IMR-90 (cell line): Measurements from ENCODE around the gene DGKZ. TPM values are rescaled to one million over a fixed set of nuclear protein-coding genes. Genes with fewer than 3 reads are reported as not detected.
A peak's percentile ranks its signal among the peaks of the same experiment; 100 is the strongest.

Source experiments
- ATAC-seq: fragments of 200-7000 bp; cut with Tn5 transposase; 2 replicates; pipeline ENCODE4 v1.9.1; 2020; ENCODE audit warnings: low read depth, mild to moderate bottlenecking, moderate library complexity
- BruUV-seq: library from RNA; stranded (reverse); fragments of 400-500 nt; replicated peaks from 2 replicates; lab custom pipeline; 2021; lab: Mats Ljungman, UMichigan
- CTCF ChIA-PET: fragments of 300-600 bp; formaldehyde crosslinking; extraction: SDS; loops from one replicate; lab custom pipeline; 2021; ENCODE audit warnings: antibody characterized with exemption; lab: Yijun Ruan, JAX
- POLR2A ChIA-PET: fragments of 300-600 bp; sonication (Branson Sonifier 250); formaldehyde crosslinking; loops from one replicate; lab custom pipeline; 2022; ENCODE audit warnings: antibody characterized with exemption; ENCODE audit not compliant: unreplicated experiment; lab: Charles Lee
- DNase-seq: peaks from one replicate; pipeline ENCODE4 v3.0.0; 2013
- H2AFZ ChIP-seq: replicated peaks from 2 replicates; pipeline ENCODE3; 2013; ENCODE audit warnings: low read length, mild to moderate bottlenecking; ENCODE audit not compliant: poor library complexity
- H2AK5ac ChIP-seq: 2 replicates; pipeline ENCODE4 v1.6.1; 2013; ENCODE audit warnings: low read depth, low read length, inconsistent platforms
- H2AK9ac ChIP-seq: replicated peaks from 2 replicates; pipeline ENCODE3; 2013; ENCODE audit warnings: mild to moderate bottlenecking, low read depth, low read length, moderate library complexity; ENCODE audit not compliant: poor library complexity
- H2BK120ac ChIP-seq: 2 replicates; pipeline ENCODE4 v1.6.1; 2013; ENCODE audit warnings: low read depth, low read length, inconsistent platforms
- H2BK15ac ChIP-seq: 3 replicates; pipeline ENCODE4 v1.6.1; 2013; ENCODE audit warnings: low read depth, low read length, inconsistent platforms
- H2BK20ac ChIP-seq: 2 replicates; pipeline ENCODE4 v1.6.1; 2013; ENCODE audit warnings: low read depth, mild to moderate bottlenecking, inconsistent platforms, low read length, moderate library complexity
- H2BK5ac ChIP-seq: 2 replicates; pipeline ENCODE4 v1.6.1; 2013; ENCODE audit warnings: mild to moderate bottlenecking, low read depth, low read length, inconsistent platforms; ENCODE audit not compliant: poor library complexity, severe bottlenecking
- H3K14ac ChIP-seq: replicated peaks from 2 replicates; pipeline ENCODE4 v1.6.1; 2013; ENCODE audit warnings: low read depth, low read length, inconsistent platforms
- H3K18ac ChIP-seq: 2 replicates; pipeline ENCODE4 v1.6.1; 2013; ENCODE audit warnings: low read depth, low read length, control low read depth
- H3K23ac ChIP-seq: 2 replicates; pipeline ENCODE4 v1.6.1; 2013; ENCODE audit warnings: low read depth, low read length, inconsistent platforms
- H3K27ac ChIP-seq: 2 replicates; pipeline ENCODE4 v1.5.1; 2013; ENCODE audit warnings: mild to moderate bottlenecking, control low read depth, low read length; ENCODE audit not compliant: insufficient read depth
- H3K27me3 ChIP-seq: 2 replicates; pipeline ENCODE4 v1.6.1; 2013; ENCODE audit warnings: low read length; ENCODE audit not compliant: control insufficient read depth, insufficient read depth
- H3K36me3 ChIP-seq: 2 replicates; pipeline ENCODE4 v1.6.1; 2013; ENCODE audit warnings: low read length, mixed read lengths; ENCODE audit not compliant: control insufficient read depth, insufficient read depth
- H3K4ac ChIP-seq: 2 replicates; pipeline ENCODE4 v1.6.1; 2013; ENCODE audit warnings: low read depth, low read length, inconsistent platforms
- H3K4me1 ChIP-seq: 2 replicates; pipeline ENCODE4 v1.6.1; 2013; ENCODE audit warnings: low read length, mixed read lengths; ENCODE audit not compliant: control insufficient read depth, insufficient read depth
- H3K4me2 ChIP-seq: 2 replicates; pipeline ENCODE4 v1.6.1; 2013; ENCODE audit warnings: low read depth, mild to moderate bottlenecking, control low read depth, low read length, moderate library complexity
- H3K4me3 ChIP-seq: 2 replicates; pipeline ENCODE4 v1.5.1; 2013; ENCODE audit warnings: low read depth, mild to moderate bottlenecking, control low read depth, low read length, moderate library complexity; ENCODE audit not compliant: insufficient read depth
- H3K56ac ChIP-seq: 2 replicates; pipeline ENCODE4 v1.6.1; 2013; ENCODE audit warnings: low read length, inconsistent platforms; ENCODE audit not compliant: insufficient read depth; ENCODE audit errors: extremely low read depth
- H3K79me1 ChIP-seq, 2 experiments: 2 replicates each; pipeline ENCODE4 v1.6.1; 2013; ENCODE audit warnings: low read length in 2 of 2, inconsistent platforms in 1 of 2, low read depth in 1 of 2
- H3K9ac ChIP-seq: 2 replicates; pipeline ENCODE4 v1.6.1; 2013; ENCODE audit warnings: low read depth, low read length, control low read depth
- H3K9me1 ChIP-seq: 2 replicates; pipeline ENCODE4 v1.6.1; 2013; ENCODE audit warnings: low read length, inconsistent platforms; ENCODE audit not compliant: insufficient read depth
- H3K9me3 ChIP-seq: 2 replicates; pipeline ENCODE4 v1.6.1; 2013; ENCODE audit warnings: low read length; ENCODE audit not compliant: control insufficient read depth, insufficient read depth
- H4K20me1 ChIP-seq: 2 replicates; pipeline ENCODE4 v1.6.1; 2013; ENCODE audit warnings: low read length, inconsistent platforms; ENCODE audit not compliant: insufficient read depth
- H4K5ac ChIP-seq: 2 replicates; pipeline ENCODE4 v1.6.1; 2013; ENCODE audit warnings: mild to moderate bottlenecking, low read depth, low read length, control low read depth
- H4K8ac ChIP-seq, 2 experiments: 2 replicates each; pipeline ENCODE4 v1.6.1; 2013; ENCODE audit warnings: low read depth in 2 of 2, low read length in 2 of 2, control low read depth in 1 of 2, inconsistent platforms in 1 of 2
- H4K91ac ChIP-seq: 2 replicates; pipeline ENCODE4 v1.6.1; 2013; ENCODE audit warnings: low read depth, low read length, inconsistent platforms; ENCODE audit not compliant: insufficient read depth
- BHLHE40 ChIP-seq: fragments of 150-350 bp; IDR thresholded peaks from 2 replicates; pipeline ENCODE4 v1.6.1; 2016; ENCODE audit warnings: mild to moderate bottlenecking, low read depth, low read length
- CEBPB ChIP-seq: IDR thresholded peaks from 2 replicates; pipeline ENCODE4 v1.6.1; 2012; ENCODE audit warnings: low read depth, low read length, improper control_type of control experiment
- CHD1 ChIP-seq: IDR thresholded peaks from 2 replicates; pipeline ENCODE4 v1.6.1; 2012; ENCODE audit warnings: low read depth, low read length, improper control_type of control experiment
- FOS ChIP-seq: fragments of 150-350 bp; IDR thresholded peaks from 2 replicates; pipeline ENCODE4 v1.6.1; 2016; ENCODE audit warnings: low read depth, low read length
- MAFK ChIP-seq: IDR thresholded peaks from 2 replicates; pipeline ENCODE4 v1.6.1; 2012; ENCODE audit warnings: low read depth, low read length, improper control_type of control experiment
- MAZ ChIP-seq: IDR thresholded peaks from 2 replicates; pipeline ENCODE4 v1.6.1; 2012; ENCODE audit warnings: low read depth, mild to moderate bottlenecking, low read length, improper control_type of control experiment, moderate library complexity, borderline replicate concordance
- MXI1 ChIP-seq: IDR thresholded peaks from 2 replicates; pipeline ENCODE4 v1.6.1; 2012; ENCODE audit warnings: low read depth, mild to moderate bottlenecking, low read length, moderate library complexity, borderline replicate concordance
- NFE2L2 ChIP-seq: fragments of 150-350 bp; IDR thresholded peaks from 2 replicates; pipeline ENCODE4 v1.6.1; 2016; ENCODE audit warnings: low read depth, mild to moderate bottlenecking, low read length
- POLR2A ChIP-seq: IDR thresholded peaks from 2 replicates; pipeline ENCODE4 v1.6.1; 2012; ENCODE audit warnings: mild to moderate bottlenecking, low read depth, low read length
- RAD21 ChIP-seq: IDR thresholded peaks from 2 replicates; pipeline ENCODE4 v1.6.1; 2012; ENCODE audit warnings: low read length, improper control_type of control experiment
- RCOR1 ChIP-seq: IDR thresholded peaks from 2 replicates; pipeline ENCODE4 v1.6.1; 2012; ENCODE audit warnings: mild to moderate bottlenecking, low read length, improper control_type of control experiment; ENCODE audit not compliant: insufficient replicate concordance
- RFX5 ChIP-seq: IDR thresholded peaks from 2 replicates; pipeline ENCODE4 v1.8.0; 2012; ENCODE audit warnings: low read depth, mild to moderate bottlenecking, low read length, moderate library complexity
- SMC3 ChIP-seq: fragments of 150-350 bp; IDR thresholded peaks from 2 replicates; pipeline ENCODE4 v1.6.1; 2016; ENCODE audit warnings: low read depth, mild to moderate bottlenecking, antibody characterized with exemption, low read length, moderate library complexity
- WGBS, 2 experiments: methylation state at CpG; one replicate each; pipeline versions ENCODE4 v1.1.5 to v1.1.7; 2013; ENCODE audit warnings: missing lambda C conversion rate in 2 of 2; ENCODE audit not compliant: insufficient read length in 1 of 2; ENCODE audit errors: extremely low coverage in 2 of 2; 5-methylcytosine and 5-hydroxymethylcytosine counted together
- dilution Hi-C: fragments of 300-500 bp; cut with HindIII; formaldehyde crosslinking; loops from one replicate; pipeline ENCODE4 v1.14.3; 2018; ENCODE audit warnings: low sequenced_read_pairs; ENCODE audit not compliant: unreplicated experiment
- in situ Hi-C: fragments of 300-500 bp; cut with MboI; formaldehyde crosslinking; loops from 3 replicates; pipeline ENCODE4 v1.14.3; 2019; ENCODE audit warnings: low sequenced_read_pairs, inconsistent platforms, mixed read lengths
- intact Hi-C: fragments of 100-400 bp; cut with micrococcal nuclease; formaldehyde crosslinking; loops from 2 replicates; pipeline ENCODE4 v1.10.0; 2022
- polyA plus RNA-seq, 3 experiments: library from polyadenylated mRNA; depleted of rRNA; stranded (reverse); fragments of >200 nt; gene quantifications; 2 replicates each; pipeline ENCODE4 v1.2.3, GENCODE V29; 2012; ENCODE audit warnings: low replicate concordance in 1 of 3
- total RNA-seq: library from RNA; depleted of rRNA; stranded (reverse); fragments of >200 nt; gene quantifications from 2 replicates; pipeline ENCODE4 v1.2.3, GENCODE V29; 2012
- TF ChIP-seq, protein P1 (sequence below): fragments of 150-350 bp; IDR thresholded peaks from 2 replicates; pipeline ENCODE4 v1.6.1; 2016; ENCODE audit warnings: low read depth, mild to moderate bottlenecking, low read length, moderate library complexity, borderline replicate concordance
- TF ChIP-seq, protein P2 (sequence below): fragments of 150-350 bp; IDR thresholded peaks from 2 replicates; pipeline ENCODE4 v1.6.1; 2017; ENCODE audit warnings: mild to moderate bottlenecking, antibody characterized with exemption, low read length, low read depth
- TF ChIP-seq, protein P3 (sequence below): conservative IDR thresholded peaks from 2 replicates; pipeline ENCODE4 v1.5.1; 2012; ENCODE audit warnings: mild to moderate bottlenecking, low read depth, low read length, improper control_type of control experiment

Gene DGKZ
- total and polyA plus RNA-seq, 2 of the 4 experiments (the other 2 are of a cell fraction), result 46.8 to 62.0 TPM

DNA sequence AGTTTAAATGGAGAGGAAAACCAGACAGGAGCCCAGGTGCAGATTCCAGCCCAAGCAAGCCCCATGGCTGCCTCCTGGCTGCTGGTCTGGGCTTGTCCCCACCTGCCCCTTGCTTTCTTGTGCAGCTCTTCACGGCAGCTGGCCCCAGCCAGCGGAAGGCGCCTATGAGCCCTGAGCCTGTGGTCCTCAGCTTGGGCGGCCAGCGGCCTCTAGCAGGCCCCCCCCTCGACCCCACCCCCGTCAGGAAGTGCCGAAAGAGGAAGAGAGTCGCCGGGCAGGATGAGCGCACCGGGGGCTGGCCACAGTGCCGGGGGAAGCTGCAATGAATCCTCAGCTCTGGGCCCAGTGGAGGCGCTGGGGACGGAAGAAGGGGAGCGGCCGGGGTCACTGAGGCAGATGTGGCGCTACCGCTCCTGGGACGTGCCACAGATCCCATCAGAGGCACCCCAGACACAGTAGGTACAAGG lies 2.1 kb upstream of the DGKZ start:
- H3K9me1 ChIP-seq, result peaks cover 9% of the 10 kb centered on the region
- DNase-seq, result no peak
- H3K56ac ChIP-seq, result no peak overlapping the region
- no TSS peak for BruUV-seq
- H3K18ac ChIP-seq, result no peak overlapping the region
- TF ChIP-seq, protein P1, sequence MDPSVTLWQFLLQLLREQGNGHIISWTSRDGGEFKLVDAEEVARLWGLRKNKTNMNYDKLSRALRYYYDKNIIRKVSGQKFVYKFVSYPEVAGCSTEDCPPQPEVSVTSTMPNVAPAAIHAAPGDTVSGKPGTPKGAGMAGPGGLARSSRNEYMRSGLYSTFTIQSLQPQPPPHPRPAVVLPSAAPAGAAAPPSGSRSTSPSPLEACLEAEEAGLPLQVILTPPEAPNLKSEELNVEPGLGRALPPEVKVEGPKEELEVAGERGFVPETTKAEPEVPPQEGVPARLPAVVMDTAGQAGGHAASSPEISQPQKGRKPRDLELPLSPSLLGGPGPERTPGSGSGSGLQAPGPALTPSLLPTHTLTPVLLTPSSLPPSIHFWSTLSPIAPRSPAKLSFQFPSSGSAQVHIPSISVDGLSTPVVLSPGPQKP, result no peak
- no peak for TF ChIP-seq CEBPB
- TF ChIP-seq FOS, result no peak
- TF ChIP-seq RCOR1, result no peak
- TF ChIP-seq, protein P2, sequence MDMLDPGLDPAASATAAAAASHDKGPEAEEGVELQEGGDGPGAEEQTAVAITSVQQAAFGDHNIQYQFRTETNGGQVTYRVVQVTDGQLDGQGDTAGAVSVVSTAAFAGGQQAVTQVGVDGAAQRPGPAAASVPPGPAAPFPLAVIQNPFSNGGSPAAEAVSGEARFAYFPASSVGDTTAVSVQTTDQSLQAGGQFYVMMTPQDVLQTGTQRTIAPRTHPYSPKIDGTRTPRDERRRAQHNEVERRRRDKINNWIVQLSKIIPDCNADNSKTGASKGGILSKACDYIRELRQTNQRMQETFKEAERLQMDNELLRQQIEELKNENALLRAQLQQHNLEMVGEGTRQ, result no peak
- TF ChIP-seq, protein P3, sequence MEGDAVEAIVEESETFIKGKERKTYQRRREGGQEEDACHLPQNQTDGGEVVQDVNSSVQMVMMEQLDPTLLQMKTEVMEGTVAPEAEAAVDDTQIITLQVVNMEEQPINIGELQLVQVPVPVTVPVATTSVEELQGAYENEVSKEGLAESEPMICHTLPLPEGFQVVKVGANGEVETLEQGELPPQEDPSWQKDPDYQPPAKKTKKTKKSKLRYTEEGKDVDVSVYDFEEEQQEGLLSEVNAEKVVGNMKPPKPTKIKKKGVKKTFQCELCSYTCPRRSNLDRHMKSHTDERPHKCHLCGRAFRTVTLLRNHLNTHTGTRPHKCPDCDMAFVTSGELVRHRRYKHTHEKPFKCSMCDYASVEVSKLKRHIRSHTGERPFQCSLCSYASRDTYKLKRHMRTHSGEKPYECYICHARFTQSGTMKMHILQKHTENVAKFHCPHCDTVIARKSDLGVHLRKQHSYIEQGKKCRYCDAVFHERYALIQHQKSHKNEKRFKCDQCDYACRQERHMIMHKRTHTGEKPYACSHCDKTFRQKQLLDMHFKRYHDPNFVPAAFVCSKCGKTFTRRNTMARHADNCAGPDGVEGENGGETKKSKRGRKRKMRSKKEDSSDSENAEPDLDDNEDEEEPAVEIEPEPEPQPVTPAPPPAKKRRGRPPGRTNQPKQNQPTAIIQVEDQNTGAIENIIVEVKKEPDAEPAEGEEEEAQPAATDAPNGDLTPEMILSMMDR, result no peak
- no peak for TF ChIP-seq RFX5
- TF ChIP-seq BHLHE40, result no peak
- TF ChIP-seq NFE2L2, result no peak
- no peak for TF ChIP-seq CHD1
- no peak for TF ChIP-seq SMC3
- TF ChIP-seq MAZ, result no peak
- no peak for TF ChIP-seq POLR2A
- no peak for TF ChIP-seq MAFK
- TF ChIP-seq MXI1, result no peak
- no peak for TF ChIP-seq RAD21
- no peak overlapping the region for H4K5ac ChIP-seq
- no peak overlapping the region for H2AK9ac ChIP-seq
- ChIA-PET CTCF (no interaction called here), POLR2A (no interaction called here)
- no peak overlapping the region for H3K4ac ChIP-seq
- H4K91ac ChIP-seq, result no peak overlapping the region
- no peak overlapping the region; the same call in 2 of the 3 replicates for H2BK15ac ChIP-seq
- in situ Hi-C loops (no loop called here), dilution Hi-C loops (no loop called here), intact Hi-C loops (no loop called here)
- H3K9me3 ChIP-seq, result no peaks in the 10 kb centered on the region
- H3K4me2 ChIP-seq, result no peak overlapping the region
- H2AFZ ChIP-seq, result peak overlapping the region; percentile 74
- H4K20me1 ChIP-seq, result peaks cover 14% of the 10 kb centered on the region
- H3K79me1 ChIP-seq, result peaks cover 18 to 30% of the 10 kb centered on the region in 2 experiments
- peaks cover 15% of the 10 kb centered on the region for H3K4me1 ChIP-seq
- no peak overlapping the region for H2AK5ac ChIP-seq
- H3K4me3 ChIP-seq, result no peak overlapping the region
- H3K27ac ChIP-seq, result no peak overlapping the region
- H3K36me3 ChIP-seq, result no peaks in the 10 kb centered on the region
- WGBS, 2 experiments, result 57% methylated on average over 8 of the region's 20 CpGs; no CpG with 5 or more reads in 1 of the 2 experiments
- H2BK5ac ChIP-seq, result no peak overlapping the region
- ATAC-seq, result no peak
- peaks cover 11% of the 10 kb centered on the region; the same call in 1 of the 2 replicates for H3K27me3 ChIP-seq
- H3K23ac ChIP-seq, result no peak overlapping the region
- no peak overlapping the region for H2BK20ac ChIP-seq
- no peak overlapping the region for H3K9ac ChIP-seq
- H3K14ac ChIP-seq, result no peak overlapping the region
- no peak overlapping the region for H4K8ac ChIP-seq
- H2BK120ac ChIP-seq, result no peak overlapping the region
